ENCODE data around the gene TMEM116.

GRCh38 chr12:111976860-111977259 is 36.1 kb downstream of the TMEM116 start:
- TF ChIP-seq, protein P1, sequence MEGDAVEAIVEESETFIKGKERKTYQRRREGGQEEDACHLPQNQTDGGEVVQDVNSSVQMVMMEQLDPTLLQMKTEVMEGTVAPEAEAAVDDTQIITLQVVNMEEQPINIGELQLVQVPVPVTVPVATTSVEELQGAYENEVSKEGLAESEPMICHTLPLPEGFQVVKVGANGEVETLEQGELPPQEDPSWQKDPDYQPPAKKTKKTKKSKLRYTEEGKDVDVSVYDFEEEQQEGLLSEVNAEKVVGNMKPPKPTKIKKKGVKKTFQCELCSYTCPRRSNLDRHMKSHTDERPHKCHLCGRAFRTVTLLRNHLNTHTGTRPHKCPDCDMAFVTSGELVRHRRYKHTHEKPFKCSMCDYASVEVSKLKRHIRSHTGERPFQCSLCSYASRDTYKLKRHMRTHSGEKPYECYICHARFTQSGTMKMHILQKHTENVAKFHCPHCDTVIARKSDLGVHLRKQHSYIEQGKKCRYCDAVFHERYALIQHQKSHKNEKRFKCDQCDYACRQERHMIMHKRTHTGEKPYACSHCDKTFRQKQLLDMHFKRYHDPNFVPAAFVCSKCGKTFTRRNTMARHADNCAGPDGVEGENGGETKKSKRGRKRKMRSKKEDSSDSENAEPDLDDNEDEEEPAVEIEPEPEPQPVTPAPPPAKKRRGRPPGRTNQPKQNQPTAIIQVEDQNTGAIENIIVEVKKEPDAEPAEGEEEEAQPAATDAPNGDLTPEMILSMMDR (IDR thresholded peaks at IDR 0.05), result no peak
- no peak for TF ChIP-seq ZFX (IDR thresholded peaks at IDR 0.05; ENCODE audit: borderline replicate concordance)

Data from 22Rv1 (cell line).